ENCODE data around the gene CPN2. TPM values are rescaled to one million over a fixed set of nuclear protein-coding genes. Genes with fewer than 3 reads are reported as not detected.

The CPN2 gene
- total and polyA plus RNA-seq, 10 of the 15 experiments (the other 5 are each of a cell fraction or from before 2014, with no cell fraction given) = not detected

GRCh38 chr3:194382892-194383223, 31.7 kb upstream of the CPN2 start:
- no peaks in the 10 kb centered on the region for H3K36me3 ChIP-seq (ENCODE audit: control insufficient read depth in 2 of 2, insufficient read depth in 2 of 2, low read length in 1 of 2)
- no TSS peak for BruUV-seq (replicated peaks)
- H2AFZ ChIP-seq (ENCODE audit: control insufficient read depth, low read depth, low read length) = no peak overlapping the region
- ChIA-PET CTCF (no interaction called here), RAD21 (ENCODE audit: unreplicated experiment) (no interaction called here), POLR2A (no interaction called here), SMC1A (ENCODE audit: uncharacterized antibody, unreplicated experiment) (interaction anchor here (0.6 kb wide), 1 partner anchor 9 kb away, joined by 3 read pairs; no protein-coding TSS in a partner anchor)
- in situ Hi-C loops (cut with MboI) (no loop called here), intact Hi-C loops (cut with micrococcal nuclease; ENCODE audit: unreplicated experiment) (no loop called here)
- TF ChIP-seq RELA (IDR thresholded peaks at IDR 0.05; ENCODE audit: borderline replicate concordance, partially characterized antibody) (no peak), GATAD2B (conservative IDR thresholded peaks at IDR 0.05; ENCODE audit: low read depth) (no peak), SP1 (IDR thresholded peaks at IDR 0.05; ENCODE audit: low read depth, low read length) (no peak), HDGF (IDR thresholded peaks at IDR 0.05) (no peak), NBN (IDR thresholded peaks at IDR 0.05) (no peak), BCLAF1 (IDR thresholded peaks at IDR 0.05) (no peak), IKZF2 (IDR thresholded peaks at IDR 0.05) (no peak), TCF12 (IDR thresholded peaks at IDR 0.05; ENCODE audit: low read depth, low read length) (no peak), PML (IDR thresholded peaks at IDR 0.05; ENCODE audit: low read length) (no peak), IRF4 (IDR thresholded peaks at IDR 0.05; ENCODE audit: low read depth, low read length) (no peak), NFYA (IDR thresholded peaks at IDR 0.05; ENCODE audit: borderline replicate concordance, low read depth, low read length) (no peak), PBX3 (IDR thresholded peaks at IDR 0.05; ENCODE audit: insufficient replicate concordance, low read depth, low read length) (no peak), CEBPZ (IDR thresholded peaks at IDR 0.05; ENCODE audit: low read depth, low read length) (no peak), CBFB (IDR thresholded peaks at IDR 0.05; ENCODE audit: low read depth) (no peak), BHLHE40 (IDR thresholded peaks at IDR 0.05; ENCODE audit: borderline replicate concordance in 1 of 2, low read depth in 2 of 2, low read length in 1 of 2) (no peak), DPF2 (IDR thresholded peaks at IDR 0.05) (no peak), ASH2L (IDR thresholded peaks at IDR 0.05; ENCODE audit: borderline replicate concordance, low read depth) (no peak)
- ATAC-seq (no peak), FAIRE-seq (no peak), DNase-seq (ENCODE audit: low read depth, low spot score) (no peak)
- WGBS (ENCODE audit: insufficient coverage, insufficient replicate concordance, low lambda C conversion rate, missing lambda C conversion rate) = 52% methylated on average over 9 of the region's 9 CpGs
- H4K20me1 ChIP-seq (ENCODE audit: control insufficient read depth, insufficient read depth) = no peaks in the 10 kb centered on the region
- H3K4me1 ChIP-seq (ENCODE audit: control insufficient read depth, insufficient read depth, low read length) = no peaks in the 10 kb centered on the region
- H3K9me3 ChIP-seq (replicated peaks; ENCODE audit: control insufficient read depth, insufficient read depth, low read length) = no peaks in the 10 kb centered on the region
- no peak overlapping the region for H3K4me3 ChIP-seq
- H3K27ac ChIP-seq (ENCODE audit: control insufficient read depth, insufficient read depth) = no peak overlapping the region
- H3K4me2 ChIP-seq (ENCODE audit: control insufficient read depth, insufficient read depth) = no peak overlapping the region
- no peaks in the 10 kb centered on the region for H3K79me2 ChIP-seq (ENCODE audit: control insufficient read depth, insufficient read depth, low read length)
- H3K9ac ChIP-seq (ENCODE audit: control insufficient read depth, insufficient read depth, low read length) = no peak overlapping the region
- H3K27me3 ChIP-seq (replicated peaks in 1 of 2; ENCODE audit: control insufficient read depth in 2 of 2, insufficient read depth in 2 of 2, low read length in 1 of 2) = no peaks in the 10 kb centered on the region; a peak in 2 of 4 replicates
